ENCODE results near the gene FEN1.

GRCh38 chr11:61745781-61746441, 46.8 kb upstream of the FEN1 start:
- TF ChIP-seq CTCF (IDR thresholded peaks at IDR 0.05; ENCODE audit: low read depth, low read length) (no peak), MAX (IDR thresholded peaks at IDR 0.05; ENCODE audit: low read depth, low read length) (no peak), POLR2A (IDR thresholded peaks at IDR 0.05; ENCODE audit: extremely low read depth, insufficient read length) (no peak), MYC (IDR thresholded peaks at IDR 0.05; ENCODE audit: low read depth, low read length) (no peak)

Data from NB4 (cell line).